GM12878 (cell line): ENCODE measurements around the gene PCDH15. TPM values are rescaled to one million over a fixed set of nuclear protein-coding genes. Genes with fewer than 3 reads are reported as not detected.

Experiments
- CREB1 ChIP-seq: IDR thresholded peaks from 2 replicates; pipeline ENCODE4 v1.6.1; 2012; ENCODE audit warnings: low read depth, mild to moderate bottlenecking, inconsistent platforms
- EZH2 ChIP-seq: IDR thresholded peaks from 2 replicates; pipeline ENCODE4 v1.6.1; 2012; ENCODE audit warnings: low read depth, mild to moderate bottlenecking, control low read depth, inconsistent platforms, low read length, borderline replicate concordance; ENCODE audit not compliant: control insufficient read depth
- NFIC ChIP-seq: IDR thresholded peaks from 2 replicates; pipeline ENCODE4 v1.6.1; 2012; ENCODE audit warnings: low read depth, mild to moderate bottlenecking, inconsistent platforms, low read length, moderate library complexity
- PAX5 ChIP-seq: IDR thresholded peaks from 2 replicates; pipeline ENCODE4 v1.6.1; 2011; ENCODE audit warnings: low read depth, low read length, borderline replicate concordance
- YY1 ChIP-seq: IDR thresholded peaks from 2 replicates; pipeline ENCODE4 v1.6.1; 2011; ENCODE audit warnings: low read depth, mild to moderate bottlenecking, low read length
- ZNF274 ChIP-seq: IDR thresholded peaks from one replicate; pipeline ENCODE4 v1.8.0; 2011; ENCODE audit not compliant: insufficient read length, insufficient read depth
- polyA plus RNA-seq, 11 experiments: library from polyadenylated mRNA; depleted of rRNA in 4 of 11; unstranded in 6 of 11; stranded (reverse) in 5 of 11; fragments of >200 nt; fragmentation: Nextera tagmentation in 4 of 11; fragmentation: Illumina TruSeq in 1 of 11; extraction: Ambion mirVana in 4 of 11; extraction: Trizol in 1 of 11; gene quantifications; 1 replicate in 1 of 11; 2 replicates in 10 of 11; pipeline versions ENCODE4 v1.2.1 to v1.2.3, GENCODE V29; 2011 to 2016; ENCODE audit warnings: inconsistent platforms in 2 of 11, missing spikeins in 2 of 11, low read depth in 1 of 11
- total RNA-seq, 4 experiments: library from RNA; depleted of rRNA in 3 of 4; stranded (reverse); fragments of >200 nt in 3 of 4; fragmentation: Illumina TruSeq in 1 of 4; extraction: Trizol in 1 of 4; gene quantifications; 2 replicates each; pipeline versions ENCODE4 v1.2.1 to v1.2.3, GENCODE V29; 2013 to 2021
- TF ChIP-seq, protein P1 (sequence below), 3 experiments: IDR thresholded peaks in 2 of 3; conservative IDR thresholded peaks in 1 of 3; 2 replicates each; pipeline ENCODE4 v1.5.1; 2011; ENCODE audit warnings: low read depth in 3 of 3, low read length in 3 of 3, mild to moderate bottlenecking in 3 of 3, control low read depth in 2 of 3, moderate library complexity in 2 of 3, inconsistent platforms in 1 of 3, mixed read lengths in 1 of 3; ENCODE audit not compliant: control insufficient read depth in 2 of 3, insufficient read depth in 1 of 3; ENCODE audit errors: extremely low read depth in 1 of 3
- TF ChIP-seq, protein P2 (sequence below): fragments of 450-650 bp; IDR thresholded peaks from 2 replicates; pipeline ENCODE4 v1.6.1; 2017; ENCODE audit warnings: mild to moderate bottlenecking, moderate library complexity
- TF ChIP-seq, protein P3 (sequence below): fragments of 150-350 bp; IDR thresholded peaks from 2 replicates; pipeline ENCODE4 v1.6.1; 2016; ENCODE audit warnings: low read depth, low read length

PCDH15 gene
- total and polyA plus RNA-seq, 10 of the 15 experiments (the other 5 are each of a cell fraction or from before 2014, with no cell fraction given) = 0.03 to 0.52 (median 0.07) TPM; not detected in 6

DNA sequence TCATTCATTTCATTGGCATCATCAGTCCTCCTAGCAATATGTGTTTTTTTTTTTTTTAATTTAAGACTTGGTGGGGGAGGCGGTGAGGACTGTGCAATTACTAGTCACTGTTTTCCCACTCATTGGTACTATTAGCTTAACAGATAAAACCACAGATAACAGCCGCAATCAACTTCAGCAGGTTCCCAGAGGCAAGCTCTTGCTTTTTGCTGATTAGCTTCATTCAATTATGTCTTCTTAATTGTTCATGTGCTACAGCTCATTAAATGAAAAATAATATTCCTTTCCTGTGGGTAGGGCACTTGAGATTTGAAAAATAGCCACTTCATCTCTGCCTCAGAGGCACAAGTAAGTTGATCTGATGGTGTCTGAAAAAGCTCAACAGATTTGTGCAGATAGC is 215.5 kb downstream of the PCDH15 start (continued):
- TF ChIP-seq, protein P1, sequence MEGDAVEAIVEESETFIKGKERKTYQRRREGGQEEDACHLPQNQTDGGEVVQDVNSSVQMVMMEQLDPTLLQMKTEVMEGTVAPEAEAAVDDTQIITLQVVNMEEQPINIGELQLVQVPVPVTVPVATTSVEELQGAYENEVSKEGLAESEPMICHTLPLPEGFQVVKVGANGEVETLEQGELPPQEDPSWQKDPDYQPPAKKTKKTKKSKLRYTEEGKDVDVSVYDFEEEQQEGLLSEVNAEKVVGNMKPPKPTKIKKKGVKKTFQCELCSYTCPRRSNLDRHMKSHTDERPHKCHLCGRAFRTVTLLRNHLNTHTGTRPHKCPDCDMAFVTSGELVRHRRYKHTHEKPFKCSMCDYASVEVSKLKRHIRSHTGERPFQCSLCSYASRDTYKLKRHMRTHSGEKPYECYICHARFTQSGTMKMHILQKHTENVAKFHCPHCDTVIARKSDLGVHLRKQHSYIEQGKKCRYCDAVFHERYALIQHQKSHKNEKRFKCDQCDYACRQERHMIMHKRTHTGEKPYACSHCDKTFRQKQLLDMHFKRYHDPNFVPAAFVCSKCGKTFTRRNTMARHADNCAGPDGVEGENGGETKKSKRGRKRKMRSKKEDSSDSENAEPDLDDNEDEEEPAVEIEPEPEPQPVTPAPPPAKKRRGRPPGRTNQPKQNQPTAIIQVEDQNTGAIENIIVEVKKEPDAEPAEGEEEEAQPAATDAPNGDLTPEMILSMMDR (IDR thresholded peaks at IDR 0.05 in 2 of 3, conservative IDR thresholded peaks at IDR 0.05 in 1 of 3; ENCODE audit: control insufficient read depth in 2 of 3, extremely low read depth in 1 of 3, insufficient read depth in 1 of 3, low read depth in 3 of 3, low read length in 3 of 3) = no peak
- TF ChIP-seq, protein P2, sequence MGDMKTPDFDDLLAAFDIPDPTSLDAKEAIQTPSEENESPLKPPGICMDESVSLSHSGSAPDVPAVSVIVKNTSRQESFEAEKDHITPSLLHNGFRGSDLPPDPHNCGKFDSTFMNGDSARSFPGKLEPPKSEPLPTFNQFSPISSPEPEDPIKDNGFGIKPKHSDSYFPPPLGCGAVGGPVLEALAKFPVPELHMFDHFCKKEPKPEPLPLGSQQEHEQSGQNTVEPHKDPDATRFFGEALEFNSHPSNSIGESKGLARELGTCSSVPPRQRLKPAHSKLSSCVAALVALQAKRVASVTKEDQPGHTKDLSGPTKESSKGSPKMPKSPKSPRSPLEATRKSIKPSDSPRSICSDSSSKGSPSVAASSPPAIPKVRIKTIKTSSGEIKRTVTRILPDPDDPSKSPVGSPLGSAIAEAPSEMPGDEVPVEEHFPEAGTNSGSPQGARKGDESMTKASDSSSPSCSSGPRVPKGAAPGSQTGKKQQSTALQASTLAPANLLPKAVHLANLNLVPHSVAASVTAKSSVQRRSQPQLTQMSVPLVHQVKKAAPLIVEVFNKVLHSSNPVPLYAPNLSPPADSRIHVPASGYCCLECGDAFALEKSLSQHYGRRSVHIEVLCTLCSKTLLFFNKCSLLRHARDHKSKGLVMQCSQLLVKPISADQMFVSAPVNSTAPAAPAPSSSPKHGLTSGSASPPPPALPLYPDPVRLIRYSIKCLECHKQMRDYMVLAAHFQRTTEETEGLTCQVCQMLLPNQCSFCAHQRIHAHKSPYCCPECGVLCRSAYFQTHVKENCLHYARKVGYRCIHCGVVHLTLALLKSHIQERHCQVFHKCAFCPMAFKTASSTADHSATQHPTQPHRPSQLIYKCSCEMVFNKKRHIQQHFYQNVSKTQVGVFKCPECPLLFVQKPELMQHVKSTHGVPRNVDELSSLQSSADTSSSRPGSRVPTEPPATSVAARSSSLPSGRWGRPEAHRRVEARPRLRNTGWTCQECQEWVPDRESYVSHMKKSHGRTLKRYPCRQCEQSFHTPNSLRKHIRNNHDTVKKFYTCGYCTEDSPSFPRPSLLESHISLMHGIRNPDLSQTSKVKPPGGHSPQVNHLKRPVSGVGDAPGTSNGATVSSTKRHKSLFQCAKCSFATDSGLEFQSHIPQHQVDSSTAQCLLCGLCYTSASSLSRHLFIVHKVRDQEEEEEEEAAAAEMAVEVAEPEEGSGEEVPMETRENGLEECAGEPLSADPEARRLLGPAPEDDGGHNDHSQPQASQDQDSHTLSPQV = no peak
- TF ChIP-seq PAX5 = no peak
- no peak for TF ChIP-seq ZNF274
- no peak for TF ChIP-seq CREB1
- no peak for TF ChIP-seq EZH2
- no peak for TF ChIP-seq NFIC
- no peak for TF ChIP-seq YY1
- TF ChIP-seq, protein P3, sequence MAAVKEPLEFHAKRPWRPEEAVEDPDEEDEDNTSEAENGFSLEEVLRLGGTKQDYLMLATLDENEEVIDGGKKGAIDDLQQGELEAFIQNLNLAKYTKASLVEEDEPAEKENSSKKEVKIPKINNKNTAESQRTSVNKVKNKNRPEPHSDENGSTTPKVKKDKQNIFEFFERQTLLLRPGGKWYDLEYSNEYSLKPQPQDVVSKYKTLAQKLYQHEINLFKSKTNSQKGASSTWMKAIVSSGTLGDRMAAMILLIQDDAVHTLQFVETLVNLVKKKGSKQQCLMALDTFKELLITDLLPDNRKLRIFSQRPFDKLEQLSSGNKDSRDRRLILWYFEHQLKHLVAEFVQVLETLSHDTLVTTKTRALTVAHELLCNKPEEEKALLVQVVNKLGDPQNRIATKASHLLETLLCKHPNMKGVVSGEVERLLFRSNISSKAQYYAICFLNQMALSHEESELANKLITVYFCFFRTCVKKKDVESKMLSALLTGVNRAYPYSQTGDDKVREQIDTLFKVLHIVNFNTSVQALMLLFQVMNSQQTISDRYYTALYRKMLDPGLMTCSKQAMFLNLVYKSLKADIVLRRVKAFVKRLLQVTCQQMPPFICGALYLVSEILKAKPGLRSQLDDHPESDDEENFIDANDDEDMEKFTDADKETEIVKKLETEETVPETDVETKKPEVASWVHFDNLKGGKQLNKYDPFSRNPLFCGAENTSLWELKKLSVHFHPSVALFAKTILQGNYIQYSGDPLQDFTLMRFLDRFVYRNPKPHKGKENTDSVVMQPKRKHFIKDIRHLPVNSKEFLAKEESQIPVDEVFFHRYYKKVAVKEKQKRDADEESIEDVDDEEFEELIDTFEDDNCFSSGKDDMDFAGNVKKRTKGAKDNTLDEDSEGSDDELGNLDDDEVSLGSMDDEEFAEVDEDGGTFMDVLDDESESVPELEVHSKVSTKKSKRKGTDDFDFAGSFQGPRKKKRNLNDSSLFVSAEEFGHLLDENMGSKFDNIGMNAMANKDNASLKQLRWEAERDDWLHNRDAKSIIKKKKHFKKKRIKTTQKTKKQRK = no peak
